ENCODE data around the gene CDH4. TPM values are rescaled to one million over a fixed set of nuclear protein-coding genes. Genes with fewer than 3 reads are reported as not detected.

Gene CDH4
- total RNA-seq, 1 donor from 2014 or later = 22.3 TPM

DNA sequence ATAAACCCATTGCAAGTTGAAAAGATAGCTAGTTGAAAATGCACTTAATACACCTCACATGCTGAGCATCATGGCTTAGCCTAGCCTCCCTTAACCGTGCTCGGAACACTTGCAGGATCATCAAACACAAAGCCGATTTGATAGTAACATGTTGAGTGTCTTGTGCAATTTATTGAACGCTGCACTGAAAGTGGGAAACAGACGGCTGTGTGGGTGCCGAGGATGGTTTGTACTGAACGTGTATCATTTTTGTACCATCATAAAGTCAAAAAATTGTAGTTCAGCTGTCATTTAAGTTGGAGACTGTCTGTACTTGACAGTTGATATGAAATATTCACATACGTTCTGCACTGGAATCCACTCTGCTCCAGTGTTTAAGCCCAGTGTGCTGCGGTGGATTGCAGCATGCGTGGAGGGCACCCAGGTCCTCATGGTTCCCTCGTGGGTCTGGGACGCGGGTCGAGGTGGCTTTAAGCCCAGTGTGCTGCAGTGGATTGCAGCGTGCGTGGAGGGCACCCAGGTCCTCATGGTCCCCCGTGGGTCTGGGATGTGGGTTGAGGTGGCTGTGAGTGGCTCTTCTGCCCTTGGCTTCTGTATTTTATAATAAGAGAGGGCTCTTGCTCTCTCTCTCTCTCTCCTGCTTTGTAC lies 77.0 kb downstream of the CDH4 start:
- no peak for DNase-seq

- DNase-seq = no peak
Measured at GRCh38 chr20:61330441-61330840, 78.4 kb downstream of the CDH4 start.

- no peak for DNase-seq
Measured at GRCh38 chr20:61331543-61331942, 79.5 kb downstream of the CDH4 start.

GRCh38 chr20:61332016-61332975 lies 80.2 kb downstream of the CDH4 start:
- DNase-seq = no peak

DNA sequence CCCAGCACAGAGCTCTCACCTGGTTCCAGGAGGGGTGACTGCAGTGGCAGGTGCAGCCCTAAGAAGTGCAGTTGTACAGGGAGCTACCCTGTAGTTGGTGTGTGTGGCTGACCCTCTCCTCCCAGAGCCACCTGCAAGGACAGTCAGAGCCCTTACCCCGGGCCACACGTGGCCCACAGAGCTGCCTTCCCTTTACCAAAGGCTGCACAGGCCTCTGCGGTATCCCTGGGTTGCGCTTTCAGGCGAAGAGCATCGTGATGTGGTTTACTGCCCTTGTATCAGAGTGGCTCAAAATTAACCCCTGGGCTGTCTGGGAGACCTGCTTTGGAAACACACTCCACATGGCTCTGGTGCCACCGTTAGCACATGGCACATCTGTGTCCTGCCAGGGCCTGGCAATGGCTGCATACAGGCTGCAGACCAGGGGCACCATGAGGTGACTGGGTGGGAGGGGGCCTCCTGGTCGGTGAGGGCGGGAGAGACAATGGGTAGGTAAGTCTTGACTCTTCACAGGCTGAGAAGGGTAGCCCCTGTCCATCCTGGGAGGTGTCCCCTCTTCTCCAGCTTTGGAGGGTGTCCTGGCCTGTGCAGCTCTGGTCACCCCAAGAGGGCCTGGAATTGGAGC lies 81.5 kb downstream of the CDH4 start:
- DNase-seq = no peak

DNA sequence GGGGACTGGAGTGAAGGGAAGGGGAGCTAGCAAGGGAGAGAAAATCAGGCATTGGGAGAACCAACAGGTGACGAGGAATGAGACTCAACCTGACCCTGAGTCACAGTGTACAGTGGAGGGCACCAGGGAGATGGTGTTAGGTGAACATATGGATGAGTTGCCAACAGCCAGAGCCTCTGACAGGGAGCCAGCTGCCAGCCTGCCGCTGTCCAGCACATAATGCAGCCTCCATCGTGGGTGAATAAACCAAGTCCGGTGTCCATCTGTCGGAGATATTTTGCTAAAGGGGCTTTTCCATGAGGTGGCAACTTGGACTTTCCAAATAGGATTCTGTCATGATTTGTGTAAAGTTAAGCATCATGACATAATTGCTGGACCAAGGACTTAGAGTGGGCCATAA lies 88.1 kb downstream of the CDH4 start:
- no peak for DNase-seq

DNA sequence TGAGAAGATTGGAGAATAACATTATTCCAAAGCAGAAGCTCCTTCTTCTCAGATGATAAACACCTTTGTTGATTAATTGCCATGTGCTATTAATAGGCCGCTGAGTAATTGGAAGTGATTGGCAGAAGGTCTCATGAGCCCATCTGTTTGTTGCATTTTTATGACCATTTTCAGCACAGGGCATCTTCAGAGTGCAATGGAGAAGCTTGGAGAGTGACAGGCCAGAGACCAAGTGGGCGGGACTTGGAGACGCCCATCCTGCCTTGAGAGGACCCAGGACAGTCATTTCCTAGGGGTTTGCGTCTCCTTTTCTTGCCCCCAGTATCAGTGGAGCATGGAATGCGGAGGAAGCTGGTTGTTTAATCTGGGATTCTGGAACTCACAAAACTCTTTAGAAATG lies 89.5 kb downstream of the CDH4 start:
- no peak for DNase-seq

DNA sequence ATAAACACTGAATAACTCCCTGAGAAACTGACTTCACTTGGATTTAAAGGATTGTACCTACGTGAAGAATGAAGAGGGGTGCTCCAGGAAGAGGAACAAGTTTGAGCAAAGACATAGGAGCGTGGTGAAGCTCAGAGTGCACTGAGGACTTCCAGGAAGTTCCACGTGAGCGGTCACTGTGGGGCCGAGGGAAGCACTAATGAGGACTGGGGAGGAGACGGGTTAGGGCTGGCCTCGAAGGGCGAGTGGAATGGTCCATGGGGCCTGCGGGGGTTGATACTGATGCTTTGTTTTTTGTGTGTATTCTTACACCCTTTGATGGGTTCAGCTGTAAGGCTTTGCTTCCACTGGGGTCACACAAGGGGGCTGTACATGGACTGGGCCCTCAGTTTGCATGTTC lies 91.9 kb downstream of the CDH4 start:
- DNase-seq = no peak

- no peak for DNase-seq
Measured at GRCh38 chr20:61345656-61346055, 93.6 kb downstream of the CDH4 start.

DNA sequence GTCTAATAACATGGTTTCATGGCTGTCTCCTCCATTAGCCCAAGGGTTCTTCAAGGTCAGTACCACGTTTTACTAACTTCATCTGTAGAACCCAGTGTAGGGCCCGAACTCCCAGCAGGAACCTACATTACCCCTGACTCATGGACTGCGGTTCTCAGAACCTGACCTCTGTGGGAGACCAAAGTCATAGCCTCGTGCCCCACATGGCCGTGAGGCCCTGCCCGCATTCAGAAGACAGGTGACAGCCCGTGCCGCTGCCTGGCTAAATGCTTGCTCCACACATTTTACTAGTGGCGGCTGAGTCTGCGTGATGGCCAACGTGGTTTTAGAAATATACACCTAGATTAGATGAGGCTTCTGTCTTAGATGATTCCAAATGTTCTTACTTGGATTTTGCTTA lies 94.9 kb downstream of the CDH4 start:
- DNase-seq = no peak

DNA sequence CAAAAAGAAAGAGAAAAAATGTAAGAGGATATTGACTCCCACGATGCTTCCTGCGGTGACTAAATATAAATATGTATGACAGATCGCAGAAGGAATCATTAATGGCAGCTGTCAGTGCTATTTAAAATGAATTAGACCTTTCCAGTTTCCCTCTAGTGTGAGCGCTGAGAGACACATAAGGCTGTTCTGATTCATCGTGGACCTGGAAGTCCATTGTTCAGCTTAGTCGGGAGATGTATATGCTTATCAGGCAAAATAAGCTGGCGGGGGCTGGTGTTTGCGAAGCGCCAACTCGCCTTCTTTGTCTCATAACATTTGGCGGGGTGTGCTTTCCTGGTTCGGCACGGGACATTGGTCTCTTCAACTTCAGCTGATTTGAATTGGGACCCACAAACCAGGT lies 95.4 kb downstream of the CDH4 start:
- DNase-seq = no peak

DNA sequence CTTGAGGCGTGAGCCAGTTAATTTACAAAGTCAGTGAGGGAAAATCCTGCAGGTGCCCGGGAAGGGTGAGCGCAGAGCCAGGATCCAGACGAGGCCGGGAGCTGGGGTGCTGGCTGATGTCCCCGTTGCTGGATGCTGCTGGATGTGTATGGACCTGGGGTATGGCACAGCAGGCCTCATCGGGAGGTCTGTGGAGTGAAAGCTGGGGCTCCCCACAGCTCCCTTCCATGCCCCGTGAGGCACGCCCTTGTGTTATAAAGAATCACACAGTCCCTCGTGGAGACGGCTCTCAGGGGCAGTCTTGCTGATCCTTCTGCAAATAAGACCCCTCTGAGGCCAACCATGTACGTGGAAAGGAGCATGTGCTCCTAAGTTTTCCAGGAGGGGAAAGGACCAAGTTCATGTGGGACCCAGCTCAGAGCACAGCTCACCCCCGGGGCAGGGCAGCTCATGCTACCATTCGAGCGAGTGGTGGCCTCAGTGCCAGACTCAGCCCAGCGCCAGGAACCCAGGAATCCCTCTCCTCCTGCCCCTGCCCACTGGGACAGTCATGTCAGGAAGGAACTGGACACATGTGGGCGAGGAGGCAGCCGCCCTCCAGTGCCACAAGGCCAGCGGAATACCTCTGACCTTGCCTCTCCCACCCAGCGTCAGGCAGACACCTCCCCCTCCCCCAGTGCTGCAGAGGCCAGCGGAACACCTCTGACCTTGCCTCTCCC lies 97.5 kb downstream of the CDH4 start:
- DNase-seq = no peak

DNA sequence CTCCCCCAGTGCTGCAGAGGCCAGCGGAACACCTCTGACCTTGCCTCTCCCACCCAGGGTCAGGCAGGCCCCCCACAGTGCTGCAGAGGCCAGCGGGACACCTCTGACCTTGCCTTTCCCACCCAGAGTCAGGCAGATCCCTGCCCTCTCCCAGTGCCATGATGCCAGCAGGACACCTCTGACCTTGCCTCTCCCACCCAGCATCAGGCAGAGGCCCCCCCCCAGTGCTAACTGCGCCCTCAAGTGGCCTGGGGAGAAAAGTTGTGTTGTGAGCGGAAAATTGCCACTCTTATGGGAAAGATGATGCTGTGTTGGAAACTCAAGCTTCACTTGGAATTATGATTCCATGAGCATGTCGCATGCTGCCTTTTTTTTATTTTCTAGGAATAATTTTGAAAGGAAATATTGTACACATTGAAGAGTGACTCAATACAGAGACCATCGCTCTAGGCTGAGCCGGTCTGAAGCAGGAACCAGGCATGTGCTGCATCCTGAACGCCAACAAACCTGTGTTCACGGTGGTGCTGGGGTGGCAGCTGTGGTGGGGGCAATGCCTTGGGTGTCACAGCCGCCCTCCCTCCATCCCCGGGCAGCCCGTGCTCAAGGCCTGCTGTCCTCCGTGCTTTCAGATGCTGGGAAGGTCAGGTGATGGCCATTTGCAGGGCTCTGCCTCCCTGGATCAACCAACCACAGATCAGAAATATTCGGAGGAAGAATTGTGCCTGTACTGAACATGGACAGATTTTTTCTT lies 98.6 kb downstream of the CDH4 start:
- no peak for DNase-seq

GRCh38 chr20:61352346-61353260 lies 100.5 kb downstream of the CDH4 start:
- DNase-seq = no peak

DNA sequence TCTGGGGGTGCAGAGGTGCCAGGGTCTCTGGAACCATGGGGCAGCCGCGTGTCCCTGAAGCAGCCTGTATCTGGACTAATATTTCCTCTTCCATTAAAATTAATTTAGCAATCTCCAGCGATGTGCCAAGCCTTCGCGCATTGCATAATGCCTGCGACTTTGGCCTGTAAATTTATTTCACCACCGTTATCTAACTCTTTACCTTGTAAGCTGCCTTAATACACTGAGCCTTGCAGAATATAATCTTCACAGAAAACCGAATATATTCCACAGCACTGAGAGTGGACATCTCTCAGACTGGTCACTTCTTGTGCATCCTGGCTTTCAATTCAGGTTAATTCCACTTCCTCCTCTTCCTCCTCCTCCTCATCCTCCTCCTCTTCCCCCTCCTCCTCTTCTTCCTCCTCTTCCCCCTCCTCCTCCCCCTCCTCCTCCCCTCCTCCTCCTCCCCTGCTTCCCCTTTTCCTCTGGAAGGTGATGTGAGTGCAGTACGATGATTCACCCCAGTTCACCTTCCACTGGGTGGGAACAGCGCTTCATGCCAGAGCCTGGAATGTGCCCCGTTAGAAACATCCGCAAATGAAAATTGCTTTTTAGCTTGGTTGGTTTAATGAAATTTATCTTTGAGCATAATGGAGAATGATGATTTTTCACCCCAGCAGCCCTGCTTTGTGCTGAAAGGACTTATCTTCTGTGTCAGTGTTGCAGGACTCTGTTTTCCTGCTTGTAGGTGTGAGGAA lies 101.4 kb downstream of the CDH4 start:
- no peak for DNase-seq

DNA sequence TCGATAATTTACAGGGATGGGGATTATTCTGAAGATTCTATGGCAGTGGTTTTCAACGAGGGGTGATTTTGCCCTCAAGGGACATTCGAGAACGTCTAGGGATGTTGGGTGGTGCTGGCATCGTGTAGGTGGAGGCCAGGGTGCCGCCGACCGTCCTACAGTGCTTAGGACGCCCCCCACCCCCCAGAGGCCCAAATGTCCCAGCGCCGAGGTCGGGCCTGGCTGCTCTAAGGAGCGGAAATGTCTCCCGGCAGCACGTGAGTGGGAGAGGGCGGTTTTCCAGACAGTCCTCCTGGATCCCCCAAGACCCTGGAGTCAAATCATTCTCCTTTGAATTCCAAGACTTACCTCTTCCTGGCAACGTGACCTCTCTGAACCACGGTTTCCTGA lies 101.9 kb downstream of the CDH4 start:
- no peak for DNase-seq

DNA sequence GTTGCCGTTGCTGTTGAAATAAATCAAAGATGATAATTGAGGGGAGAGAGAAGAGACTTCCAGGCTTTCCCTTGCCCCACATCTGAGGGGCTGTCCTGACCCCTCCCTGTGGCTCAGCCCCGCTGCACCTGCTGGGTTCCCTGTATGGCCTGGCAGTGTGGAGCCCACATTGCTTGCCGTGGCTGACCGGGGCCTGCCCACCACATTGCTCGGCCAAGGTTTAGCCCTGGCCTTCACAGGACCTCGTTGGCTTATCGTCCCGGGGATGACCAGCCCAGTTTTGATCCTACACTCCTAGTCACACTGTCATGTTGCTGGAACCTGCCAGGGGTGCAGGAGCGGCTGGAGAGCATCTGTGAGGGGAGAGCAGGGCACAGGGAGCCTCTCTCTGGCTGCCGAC lies 102.4 kb downstream of the CDH4 start:
- DNase-seq = no peak

DNA sequence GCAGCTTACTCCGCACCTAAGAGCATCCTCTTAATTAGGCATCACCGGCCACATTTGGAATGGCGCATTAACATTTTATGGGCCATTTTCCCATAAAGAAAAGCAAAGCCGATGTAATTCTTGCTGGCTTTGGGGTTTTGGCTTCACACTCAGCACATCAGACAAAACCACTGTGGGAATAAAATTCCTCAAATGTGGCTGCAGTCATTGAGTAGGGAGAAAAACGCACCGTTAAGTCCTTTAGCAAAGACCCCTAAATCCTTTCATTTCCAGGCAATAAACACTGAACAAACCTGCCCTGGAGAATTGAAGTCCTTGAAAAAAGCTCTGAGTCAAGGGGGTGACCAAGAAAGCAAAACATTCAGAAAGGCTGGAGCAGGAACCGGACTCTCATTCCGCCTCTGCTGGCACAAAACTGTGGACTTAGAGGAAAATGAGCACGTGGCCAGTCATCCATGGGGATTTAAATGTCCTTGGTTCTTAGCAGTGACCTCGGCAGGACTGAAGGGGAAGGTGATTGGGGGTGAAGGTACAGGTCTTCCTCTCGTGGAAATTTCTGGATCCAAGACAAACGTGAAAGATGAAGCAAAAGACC lies 102.9 kb downstream of the CDH4 start:
- DNase-seq = no peak

GRCh38 chr20:61355585-61355984 lies 103.5 kb downstream of the CDH4 start:
- DNase-seq = no peak

DNA sequence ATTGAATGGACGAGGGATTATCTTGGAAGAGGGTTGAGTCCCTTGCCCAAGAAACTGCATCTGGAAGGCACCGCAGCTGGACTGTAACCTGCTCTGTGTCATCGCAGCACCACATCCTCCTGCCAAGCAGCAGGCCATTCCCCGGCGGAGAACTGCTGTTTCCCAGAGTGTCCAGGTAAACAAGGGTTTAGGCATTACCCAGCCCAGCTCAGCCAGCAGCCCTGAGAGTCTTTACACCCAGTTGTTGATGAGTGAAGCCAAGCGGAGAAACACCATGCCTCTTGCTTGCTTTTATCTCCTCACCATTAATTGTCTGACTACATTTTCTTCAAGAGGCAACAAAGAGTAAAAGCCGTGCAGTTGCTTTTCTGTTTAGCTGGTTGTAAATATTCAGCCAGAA lies 104.1 kb downstream of the CDH4 start:
- no peak for DNase-seq
